T-helper 1 cell treated with Interleukin-12 subunit alpha and Interleukin-12 subunit beta and Interleukin-4 antibody, amounts not matched to agents 30 μg/mL and 1 μg/mL, for 36 hours (primary cell): ENCODE data around the gene AVPI1.
A peak's percentile ranks its signal among the peaks of the same experiment; 100 is the strongest.
"Not testable (repeated sequence)": the region's sequence is repeated elsewhere in the genome, so short reads cannot be mapped to it uniquely, and the experiment has no call there.

Source experiments
- H3K27ac Mint-ChIP-seq: one replicate; pipeline ENCODE4 v1.8.0; 2021; ENCODE audit warnings: mild to moderate bottlenecking, mixed read lengths
- H3K27me3 Mint-ChIP-seq: one replicate; pipeline ENCODE4 v1.8.0; 2021; ENCODE audit warnings: low read depth, mixed read lengths
- H3K36me3 Mint-ChIP-seq: one replicate; pipeline ENCODE4 v1.8.0; 2021; ENCODE audit warnings: low read depth, mixed read lengths
- H3K4me1 Mint-ChIP-seq: one replicate; pipeline ENCODE4 v1.8.0; 2021; ENCODE audit warnings: low read depth, mixed read lengths
- H3K4me3 Mint-ChIP-seq: one replicate; pipeline ENCODE4 v1.8.0; 2021; ENCODE audit warnings: mild to moderate bottlenecking, moderate library complexity, mixed read lengths
- H3K9me3 Mint-ChIP-seq: one replicate; pipeline ENCODE4 v1.8.0; 2021; ENCODE audit warnings: mixed read lengths

The AVPI1 gene

GRCh38 chr10:97703398-97704067 lies 16.5 kb upstream of the AVPI1 start:
- Mint-ChIP-seq H3K27ac (no peak overlapping the region), H3K9me3 (no peaks in the 10 kb centered on the region), H3K36me3 (no peaks in the 10 kb centered on the region), H3K27me3 (peaks cover 25% of the 10 kb centered on the region), H3K4me1 (no peaks in the 10 kb centered on the region), H3K4me3 (no peak overlapping the region)

DNA sequence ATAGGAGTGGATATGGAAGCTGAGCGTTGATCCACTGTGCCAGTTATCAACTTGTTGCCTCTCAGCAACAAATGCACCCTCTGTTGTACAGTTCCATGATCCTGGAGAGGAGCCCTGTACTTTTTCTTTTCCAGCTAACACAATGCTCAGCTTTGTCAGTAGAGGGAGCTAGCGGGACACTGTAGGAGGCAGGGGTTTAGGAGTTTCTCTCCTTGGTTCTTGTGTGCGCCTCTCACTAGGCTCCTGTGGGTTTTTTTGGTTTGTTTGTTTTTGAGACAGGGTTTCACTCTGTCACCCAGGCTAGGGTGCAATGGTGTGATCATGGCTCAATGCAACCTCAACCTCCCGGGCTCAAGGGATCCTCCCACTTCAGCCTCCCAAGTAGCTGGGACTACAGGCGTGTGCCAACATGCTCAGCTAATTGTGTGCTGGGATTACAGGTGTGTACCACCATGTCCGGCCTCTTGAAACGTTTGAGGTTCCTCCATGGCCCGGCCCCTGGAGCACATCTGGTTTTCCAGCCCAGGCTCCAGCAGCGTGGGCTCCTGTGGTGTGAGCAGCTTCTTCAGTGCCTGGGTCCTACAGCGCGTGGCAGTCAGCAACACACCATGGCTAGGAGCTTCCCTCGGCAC lies 14.5 kb upstream of the AVPI1 start:
- H3K36me3 Mint-ChIP-seq: no peaks in the 10 kb centered on the region
- H3K4me1 Mint-ChIP-seq: no peaks in the 10 kb centered on the region
- no peaks in the 10 kb centered on the region for H3K9me3 Mint-ChIP-seq
- H3K27me3 Mint-ChIP-seq: peaks cover 19% of the 10 kb centered on the region
- H3K4me3 Mint-ChIP-seq: no peak overlapping the region
- H3K27ac Mint-ChIP-seq: no peak overlapping the region

DNA sequence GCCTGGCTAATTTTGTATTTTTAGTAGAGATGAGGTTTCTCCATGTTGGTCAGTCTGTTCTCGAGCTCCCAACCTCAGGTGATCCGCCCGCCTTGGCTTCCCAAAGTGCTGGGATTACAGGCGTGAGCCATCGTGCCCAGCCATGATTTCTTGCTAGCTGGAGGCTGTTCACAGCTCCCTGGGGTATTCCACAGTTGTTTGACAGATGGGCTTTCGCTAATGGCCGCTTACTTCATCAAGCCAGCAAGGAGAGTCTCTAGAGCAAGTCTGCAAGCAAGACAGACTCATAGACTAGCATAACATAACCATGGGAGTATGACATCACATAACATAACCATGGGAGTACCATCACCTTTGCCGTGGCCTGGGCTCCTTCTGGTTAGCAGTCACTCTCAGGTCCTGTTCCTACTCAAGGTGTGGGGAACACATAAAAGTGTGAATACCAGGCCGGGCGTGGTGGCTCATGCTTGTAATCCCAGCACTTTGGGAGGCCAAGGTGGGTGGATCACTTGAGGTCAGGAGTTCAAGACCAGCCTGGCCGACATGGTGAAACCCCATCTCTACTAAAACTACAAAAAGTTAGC lies 11.1 kb upstream of the AVPI1 start:
- not testable (repeated sequence) for H3K36me3 Mint-ChIP-seq, H3K27ac Mint-ChIP-seq, H3K4me3 Mint-ChIP-seq, H3K9me3 Mint-ChIP-seq, H3K4me1 Mint-ChIP-seq, H3K27me3 Mint-ChIP-seq

GRCh38 chr10:97690133-97690532 lies 3.1 kb upstream of the AVPI1 start:
- Mint-ChIP-seq H3K27ac (no peak overlapping the region), H3K36me3 (no peaks in the 10 kb centered on the region), H3K27me3 (no peaks in the 10 kb centered on the region)

DNA sequence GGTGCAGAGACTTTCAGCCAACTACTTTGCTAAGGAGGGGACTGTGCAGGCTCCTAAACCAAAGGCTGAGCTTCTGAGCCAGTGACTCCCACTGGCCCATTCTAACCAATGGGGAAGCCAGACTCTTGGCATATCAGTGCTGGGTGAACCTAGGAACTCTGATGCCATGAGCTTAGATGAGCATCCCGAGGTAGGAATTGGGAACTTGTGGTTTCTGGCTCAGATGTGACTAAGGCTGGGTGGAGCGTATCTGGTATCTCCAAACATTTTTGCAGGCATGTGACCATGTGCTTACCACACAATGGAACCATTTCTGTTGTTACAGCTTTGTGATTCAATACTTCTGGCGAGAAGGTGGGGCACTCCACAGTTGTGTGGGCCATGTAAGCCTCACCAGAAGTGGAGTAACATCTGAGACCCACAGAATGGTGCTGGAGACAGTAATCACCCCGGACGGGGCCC lies 2.5 kb upstream of the AVPI1 start:
- Mint-ChIP-seq H3K4me1 (peaks cover 8% of the 10 kb centered on the region), H3K27me3 (no peaks in the 10 kb centered on the region), H3K9me3 (no peaks in the 10 kb centered on the region), H3K36me3 (no peaks in the 10 kb centered on the region), H3K27ac (no peak overlapping the region), H3K4me3 (no peak overlapping the region)

More at GRCh38 chr10:97690133-97690532, 3.1 kb upstream of the AVPI1 start:
- H3K4me1 Mint-ChIP-seq: peaks cover 8% of the 10 kb centered on the region
- H3K9me3 Mint-ChIP-seq: no peaks in the 10 kb centered on the region
- H3K4me3 Mint-ChIP-seq: no peak overlapping the region

- no peaks in the 10 kb centered on the region for H3K9me3 Mint-ChIP-seq
- peaks cover 8% of the 10 kb centered on the region for H3K4me1 Mint-ChIP-seq
- H3K4me3 Mint-ChIP-seq: peak overlapping the region; percentile 78
- no peaks in the 10 kb centered on the region for H3K27me3 Mint-ChIP-seq
- no peaks in the 10 kb centered on the region for H3K36me3 Mint-ChIP-seq
- no peak overlapping the region for H3K27ac Mint-ChIP-seq
Observed at GRCh38 chr10:97687785-97688781, 1.0 kb upstream of the AVPI1 start.

DNA sequence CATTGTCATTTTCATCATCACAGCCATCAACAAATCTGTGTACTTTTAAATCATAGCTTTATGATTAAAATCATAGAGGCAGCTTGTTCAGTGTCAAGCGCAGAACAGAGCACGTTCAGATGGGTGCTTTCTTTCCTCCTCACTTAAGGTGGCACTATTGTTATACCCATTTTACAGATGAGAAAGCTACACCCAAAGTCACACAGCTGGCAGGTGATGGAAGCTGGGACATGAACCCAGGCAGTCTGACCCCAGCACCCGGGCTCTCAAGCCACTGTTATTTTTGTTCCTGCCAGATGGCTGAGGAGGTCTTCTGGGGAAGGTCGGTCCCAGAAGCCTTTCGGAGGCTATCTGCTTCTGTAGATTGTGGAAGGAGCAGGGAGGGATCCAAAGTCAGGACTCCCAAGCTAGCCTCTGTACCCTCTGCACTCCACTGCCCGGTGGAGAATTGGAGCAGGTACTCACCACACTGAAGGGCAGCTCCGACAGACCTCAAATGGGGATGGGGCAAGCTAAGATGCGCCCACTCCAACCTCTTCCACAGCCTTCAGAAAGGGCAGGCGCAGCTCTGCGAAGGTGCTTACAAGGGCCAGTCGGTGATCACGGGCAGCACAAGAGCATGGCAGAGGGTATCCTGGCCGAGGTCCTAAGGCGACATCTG lies 610 bp downstream of the AVPI1 start:
- no peaks in the 10 kb centered on the region for H3K36me3 Mint-ChIP-seq

DNA sequence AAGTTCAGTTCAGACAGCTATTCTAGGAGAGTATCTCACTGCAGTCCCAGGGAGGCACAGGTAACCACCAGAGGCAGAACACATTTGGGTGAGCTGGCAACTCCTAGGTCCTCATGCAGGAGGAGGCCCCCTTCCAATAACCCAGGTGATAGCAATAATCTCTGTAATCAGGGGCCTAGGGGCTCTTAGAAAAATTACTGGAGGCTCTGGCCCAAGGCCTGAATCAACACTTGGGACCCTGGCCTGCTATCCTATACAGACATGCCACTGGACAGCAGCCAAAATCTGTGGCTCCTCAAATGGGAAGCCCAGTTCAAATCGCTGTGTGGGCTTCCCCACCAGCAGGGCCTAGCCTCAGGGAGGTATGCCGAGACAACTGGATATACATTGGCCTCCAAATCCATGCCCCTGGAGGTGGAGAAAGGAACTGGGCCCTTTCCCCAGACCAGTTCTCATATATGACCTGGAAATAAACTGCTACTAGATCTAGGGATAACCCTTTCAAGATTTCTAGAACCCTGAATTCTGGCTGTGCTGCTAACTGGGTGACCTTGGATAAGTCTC lies 1.6 kb downstream of the AVPI1 start:
- H3K9me3 Mint-ChIP-seq: no peaks in the 10 kb centered on the region
- H3K4me3 Mint-ChIP-seq: no peak overlapping the region
- H3K27ac Mint-ChIP-seq: no peak overlapping the region

More for the DNA sequence above, 610 bp downstream of the AVPI1 start:
- Mint-ChIP-seq H3K27me3 (no peaks in the 10 kb centered on the region), H3K27ac (no peak overlapping the region), H3K4me1 (peaks cover 8% of the 10 kb centered on the region), H3K4me3 (peak overlapping the region; percentile 78), H3K9me3 (no peaks in the 10 kb centered on the region)

DNA sequence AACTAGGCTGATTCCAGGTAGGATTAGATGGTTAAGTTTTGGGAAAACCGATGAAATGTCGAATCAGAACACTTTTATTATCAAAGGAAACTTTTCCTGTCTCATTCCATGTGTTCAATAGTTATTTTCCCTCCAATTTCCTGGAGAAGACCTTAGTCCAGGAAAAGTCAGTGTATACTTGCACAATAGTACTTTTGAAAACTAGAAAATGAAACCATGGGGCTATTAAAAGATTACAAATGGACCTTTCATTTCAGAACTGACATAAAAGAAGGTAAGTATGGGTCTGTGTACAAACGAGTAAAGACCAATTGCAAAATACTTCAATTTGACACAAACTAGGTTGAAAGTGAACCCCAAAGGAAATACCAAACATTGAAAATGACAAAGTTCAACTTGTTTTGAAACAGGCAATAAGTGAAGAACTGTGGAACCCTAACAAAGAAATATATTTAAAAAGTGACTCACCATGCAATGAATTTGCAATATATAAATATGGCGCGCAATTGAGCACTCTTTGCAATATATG lies 2.1 kb downstream of the AVPI1 start:
- peaks cover 8% of the 10 kb centered on the region for H3K4me1 Mint-ChIP-seq
- no peak overlapping the region for H3K4me3 Mint-ChIP-seq
- no peak overlapping the region for H3K27ac Mint-ChIP-seq
- no peaks in the 10 kb centered on the region for H3K9me3 Mint-ChIP-seq
- H3K36me3 Mint-ChIP-seq: no peaks in the 10 kb centered on the region
- H3K27me3 Mint-ChIP-seq: no peaks in the 10 kb centered on the region

More for the DNA sequence above, 1.6 kb downstream of the AVPI1 start:
- Mint-ChIP-seq H3K27me3 (no peaks in the 10 kb centered on the region), H3K36me3 (no peaks in the 10 kb centered on the region), H3K4me1 (peaks cover 8% of the 10 kb centered on the region)

- H3K36me3 Mint-ChIP-seq, H3K9me3 Mint-ChIP-seq, H3K4me3 Mint-ChIP-seq, H3K27ac Mint-ChIP-seq, H3K27me3 Mint-ChIP-seq, H3K4me1 Mint-ChIP-seq: not testable (repeated sequence)
Observed at GRCh38 chr10:97684368-97684713, 2.7 kb downstream of the AVPI1 start.

DNA sequence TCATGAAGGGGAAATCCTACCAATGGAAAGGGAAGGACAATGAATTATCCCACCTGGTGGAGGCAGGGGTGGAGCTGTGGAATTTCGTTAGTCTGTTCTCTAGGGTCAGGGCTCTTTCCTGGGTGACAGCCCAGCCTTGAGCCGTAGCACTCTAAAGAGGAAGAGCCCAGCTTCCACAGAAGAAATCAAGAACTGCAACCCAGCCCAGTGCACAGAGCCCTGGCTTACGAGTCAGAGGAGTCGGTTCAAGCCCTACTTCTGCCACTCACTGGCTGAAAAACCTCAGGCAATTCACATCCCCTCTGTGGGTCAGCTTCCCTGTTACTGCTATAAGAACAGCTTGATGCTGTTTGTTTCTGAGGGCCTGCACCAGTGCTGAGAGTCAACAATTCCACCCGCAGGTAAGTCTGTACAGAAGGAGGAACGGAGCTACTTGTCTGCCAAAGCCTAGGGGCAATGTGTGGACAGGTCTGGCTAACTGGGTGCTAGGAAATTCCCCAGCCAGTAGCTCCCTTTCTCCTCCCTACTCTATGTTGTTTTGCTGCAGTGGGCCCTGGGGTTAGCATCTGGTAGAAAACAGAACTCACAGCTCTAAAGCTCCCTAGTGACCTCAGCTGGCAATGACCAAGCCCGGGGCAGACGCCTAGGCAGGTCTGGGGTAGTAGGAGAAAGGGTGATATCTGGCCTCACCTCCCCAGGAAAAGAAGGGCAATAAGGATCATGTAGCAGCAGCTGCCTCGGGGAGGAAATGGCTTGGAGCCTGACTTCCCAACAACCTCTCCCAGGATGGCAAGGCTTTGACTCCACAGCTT lies 3.3 kb downstream of the AVPI1 start:
- no peak overlapping the region for H3K4me3 Mint-ChIP-seq

GRCh38 chr10:97682042-97682441 lies 5.0 kb downstream of the AVPI1 start:
- Mint-ChIP-seq H3K4me3 (no peak overlapping the region), H3K36me3 (no peaks in the 10 kb centered on the region), H3K4me1 (peaks cover 2% of the 10 kb centered on the region), H3K9me3 (no peaks in the 10 kb centered on the region), H3K27ac (no peak overlapping the region), H3K27me3 (no peaks in the 10 kb centered on the region)

More for the DNA sequence above, 3.3 kb downstream of the AVPI1 start:
- Mint-ChIP-seq H3K36me3 (no peaks in the 10 kb centered on the region), H3K27me3 (no peaks in the 10 kb centered on the region), H3K27ac (no peak overlapping the region), H3K9me3 (no peaks in the 10 kb centered on the region), H3K4me1 (peaks cover 8% of the 10 kb centered on the region)

DNA sequence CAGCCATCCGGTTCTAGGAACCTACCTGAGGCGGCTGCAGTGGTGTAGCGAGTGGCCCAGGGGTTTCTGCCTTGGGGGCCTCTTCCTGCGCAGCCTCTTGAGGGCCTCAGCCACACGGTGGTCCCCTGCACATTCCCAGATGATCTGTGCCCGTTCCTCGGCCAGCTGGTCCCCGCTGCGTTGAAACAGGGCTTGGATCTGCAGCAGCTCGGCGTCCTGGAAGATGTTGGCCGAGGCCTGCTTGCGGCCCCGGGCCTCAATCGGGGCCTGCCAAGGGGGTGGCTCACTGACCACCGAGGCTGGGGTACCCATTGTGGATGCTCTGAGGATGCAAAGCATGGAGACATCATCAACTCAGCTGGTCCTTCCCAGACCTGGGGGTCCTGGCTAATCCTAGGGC lies 7.4 kb downstream of the AVPI1 start:
- Mint-ChIP-seq H3K27ac (no peak overlapping the region), H3K4me1 (no peaks in the 10 kb centered on the region), H3K27me3 (no peaks in the 10 kb centered on the region), H3K36me3 (peaks cover 4% of the 10 kb centered on the region), H3K4me3 (no peak overlapping the region), H3K9me3 (no peaks in the 10 kb centered on the region)
